ENCODE measurements around the gene PABPN1L. TPM values are rescaled to one million over a fixed set of nuclear protein-coding genes. Genes with fewer than 3 reads are reported as not detected.
"Not testable (repeated sequence)": the region's sequence is repeated elsewhere in the genome, so short reads cannot be mapped to it uniquely, and the experiment has no call there.

PABPN1L gene
- total and polyA plus RNA-seq, 4 experiments from 2014 or later: not detected

DNA sequence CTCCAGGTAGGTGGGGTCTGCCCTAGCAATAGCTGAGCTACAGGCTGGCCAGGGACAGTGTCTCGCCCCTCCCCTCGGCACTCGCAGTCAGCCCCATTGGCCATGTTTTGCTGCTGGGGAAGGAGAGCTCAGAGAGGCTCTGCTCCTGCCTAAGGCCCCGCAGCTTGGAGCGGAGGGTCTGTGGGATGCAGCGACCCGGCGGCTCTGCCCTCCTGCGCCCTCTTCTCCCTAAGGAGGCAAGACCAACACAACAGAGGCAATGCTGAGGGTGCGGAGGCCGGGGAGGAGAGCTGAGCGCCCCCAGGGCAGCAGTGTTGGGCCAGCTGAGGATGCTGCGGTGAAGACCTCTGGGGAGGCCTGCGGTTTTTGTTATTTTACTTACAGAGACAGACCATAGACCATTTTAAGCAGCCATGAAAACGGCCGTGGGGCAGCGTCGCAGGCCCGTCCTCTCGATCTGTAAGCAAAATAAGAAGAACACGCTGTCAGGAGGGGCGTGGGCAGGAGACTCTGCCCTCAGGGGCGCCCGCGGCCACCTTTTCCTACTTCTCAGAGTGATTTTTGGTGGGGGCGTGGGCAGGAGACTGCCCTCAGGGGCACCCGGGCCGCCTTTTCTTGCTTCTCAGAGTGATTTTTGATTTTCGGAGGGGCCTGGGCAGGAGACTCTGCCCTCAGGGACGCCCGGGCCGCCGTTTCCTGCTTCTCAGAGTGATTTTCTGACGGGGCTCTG, 31.4 kb upstream of the PABPN1L start:
- H3K27me3 ChIP-seq (ENCODE audit: insufficient read depth, low read length): no peaks in the 10 kb centered on the region
- H3K4me3 Mint-ChIP-seq: no peak overlapping the region
- H3K4me1 ChIP-seq (ENCODE audit: insufficient read depth, low read length): no peaks in the 10 kb centered on the region
- no peak overlapping the region for H3K4me3 ChIP-seq (ENCODE audit: low read length in 2 of 2)
- H3K27ac ChIP-seq (ENCODE audit: low read depth, low read length): no peak overlapping the region
- no peaks in the 10 kb centered on the region for H3K36me3 Mint-ChIP-seq
- intact Hi-C loops (cut with micrococcal nuclease): no loop called here
- ChIA-PET POLR2A (ENCODE audit: partially characterized antibody) (no interaction called here), CTCF (ENCODE audit: partially characterized antibody) (no interaction called here)
- H3K36me3 ChIP-seq (ENCODE audit: insufficient read depth, low read length): no peaks in the 10 kb centered on the region
- H3K27me3 Mint-ChIP-seq: no peaks in the 10 kb centered on the region
- DNase-seq: no peak
- no peaks in the 10 kb centered on the region for H3K9me3 Mint-ChIP-seq
- H3K9me3 ChIP-seq (ENCODE audit: control insufficient read depth in 1 of 2, low read length in 2 of 2): no peaks in the 10 kb centered on the region
- no peak overlapping the region for H3K27ac Mint-ChIP-seq
- H3K4me1 Mint-ChIP-seq: no peaks in the 10 kb centered on the region

DNA sequence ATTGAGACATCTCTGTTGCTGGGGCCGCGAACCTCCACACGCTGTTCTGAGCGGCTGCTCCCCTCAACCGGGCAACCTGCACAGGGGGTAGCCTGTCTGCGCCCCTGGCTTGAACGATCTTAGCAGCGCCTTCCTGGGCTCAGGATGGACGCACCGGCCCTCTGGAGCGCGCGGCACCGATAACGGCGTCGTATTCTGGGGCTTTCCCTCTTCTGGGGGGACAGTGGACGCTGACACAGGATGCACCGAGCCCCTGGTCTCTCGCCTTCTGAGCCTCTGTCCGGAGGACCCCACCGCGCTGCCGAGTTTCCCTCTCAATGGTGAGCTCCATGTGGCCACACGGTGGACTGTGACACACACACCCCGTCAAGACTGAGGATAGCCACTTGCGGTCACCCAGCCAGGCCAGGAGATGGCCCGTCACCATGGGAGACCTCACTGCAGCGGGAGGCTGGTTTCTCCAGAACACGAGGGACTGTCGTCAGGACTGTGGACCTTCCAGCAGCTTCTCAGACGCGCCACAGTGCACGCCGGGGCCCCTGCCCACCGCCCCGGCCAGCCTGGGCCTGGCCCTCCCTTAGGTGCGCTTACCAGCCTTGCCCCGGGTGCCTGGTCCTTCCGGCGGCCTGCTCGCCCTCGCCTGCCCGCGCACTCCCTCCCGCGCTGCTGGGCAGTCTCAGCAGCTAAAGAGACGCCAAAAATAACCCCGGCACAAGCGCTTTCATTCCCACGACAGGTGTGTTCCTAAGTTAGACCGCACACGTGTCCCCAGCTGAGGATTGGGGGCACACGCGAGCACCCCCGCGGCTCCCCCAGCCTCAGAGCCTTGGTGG, 30.0 kb upstream of the PABPN1L start:
- no peaks in the 10 kb centered on the region for H3K36me3 Mint-ChIP-seq
- no peak overlapping the region for H3K27ac Mint-ChIP-seq
- CTCF ChIA-PET (ENCODE audit: partially characterized antibody): no interaction called here
- POLR2A ChIA-PET (ENCODE audit: partially characterized antibody): no interaction called here
- no peaks in the 10 kb centered on the region for H3K27me3 Mint-ChIP-seq
- H3K4me1 ChIP-seq (ENCODE audit: insufficient read depth, low read length): no peaks in the 10 kb centered on the region
- no peak for DNase-seq
- no peak overlapping the region for H3K27ac ChIP-seq (ENCODE audit: low read depth, low read length)
- H3K36me3 ChIP-seq (ENCODE audit: insufficient read depth, low read length): no peaks in the 10 kb centered on the region
- H3K4me3 ChIP-seq (ENCODE audit: low read length in 2 of 2): no peak overlapping the region
- no peaks in the 10 kb centered on the region for H3K9me3 ChIP-seq (ENCODE audit: control insufficient read depth in 1 of 2, low read length in 2 of 2)
- no peaks in the 10 kb centered on the region for H3K4me1 Mint-ChIP-seq
- H3K9me3 Mint-ChIP-seq: no peaks in the 10 kb centered on the region
- intact Hi-C loops (cut with micrococcal nuclease): no loop called here
- H3K4me3 Mint-ChIP-seq: no peak overlapping the region
- no peaks in the 10 kb centered on the region for H3K27me3 ChIP-seq (ENCODE audit: insufficient read depth, low read length)

DNA sequence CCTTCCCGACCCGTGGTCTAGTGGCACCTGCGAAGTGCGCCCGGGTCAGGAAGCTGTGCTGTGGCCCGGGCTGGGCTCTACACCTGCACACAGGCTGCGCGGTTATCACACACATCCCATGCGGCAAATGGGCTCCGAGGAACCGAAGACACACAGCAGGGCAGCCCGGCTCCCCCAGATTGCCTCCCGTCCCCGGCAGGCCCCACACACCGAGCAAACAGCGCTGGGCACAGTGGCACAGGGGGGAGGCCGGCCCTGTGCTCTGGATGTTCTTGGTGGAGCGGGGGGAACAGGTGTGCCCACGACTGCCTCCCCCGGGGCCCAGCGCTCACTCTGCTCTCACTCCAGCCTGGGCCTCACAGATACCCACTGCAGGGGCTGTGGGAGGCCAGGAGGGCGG, 28.9 kb upstream of the PABPN1L start:
- Mint-ChIP-seq H3K4me1 (no peaks in the 10 kb centered on the region), H3K27ac (no peak overlapping the region), H3K27me3 (no peaks in the 10 kb centered on the region), H3K36me3 (no peaks in the 10 kb centered on the region), H3K9me3 (no peaks in the 10 kb centered on the region), H3K4me3 (no peak overlapping the region)
- no peaks in the 10 kb centered on the region for H3K4me1 ChIP-seq (ENCODE audit: insufficient read depth, low read length)
- no peak overlapping the region for H3K4me3 ChIP-seq (ENCODE audit: low read length in 2 of 2)
- H3K27ac ChIP-seq (ENCODE audit: low read depth, low read length): no peak overlapping the region
- H3K27me3 ChIP-seq (ENCODE audit: insufficient read depth, low read length): no peaks in the 10 kb centered on the region
- ChIA-PET POLR2A (ENCODE audit: partially characterized antibody) (no interaction called here), CTCF (ENCODE audit: partially characterized antibody) (no interaction called here)
- no peak for DNase-seq
- no peaks in the 10 kb centered on the region for H3K36me3 ChIP-seq (ENCODE audit: insufficient read depth, low read length)
- H3K9me3 ChIP-seq (ENCODE audit: control insufficient read depth in 1 of 2, low read length in 2 of 2): no peaks in the 10 kb centered on the region
- intact Hi-C loops (cut with micrococcal nuclease): no loop called here

DNA sequence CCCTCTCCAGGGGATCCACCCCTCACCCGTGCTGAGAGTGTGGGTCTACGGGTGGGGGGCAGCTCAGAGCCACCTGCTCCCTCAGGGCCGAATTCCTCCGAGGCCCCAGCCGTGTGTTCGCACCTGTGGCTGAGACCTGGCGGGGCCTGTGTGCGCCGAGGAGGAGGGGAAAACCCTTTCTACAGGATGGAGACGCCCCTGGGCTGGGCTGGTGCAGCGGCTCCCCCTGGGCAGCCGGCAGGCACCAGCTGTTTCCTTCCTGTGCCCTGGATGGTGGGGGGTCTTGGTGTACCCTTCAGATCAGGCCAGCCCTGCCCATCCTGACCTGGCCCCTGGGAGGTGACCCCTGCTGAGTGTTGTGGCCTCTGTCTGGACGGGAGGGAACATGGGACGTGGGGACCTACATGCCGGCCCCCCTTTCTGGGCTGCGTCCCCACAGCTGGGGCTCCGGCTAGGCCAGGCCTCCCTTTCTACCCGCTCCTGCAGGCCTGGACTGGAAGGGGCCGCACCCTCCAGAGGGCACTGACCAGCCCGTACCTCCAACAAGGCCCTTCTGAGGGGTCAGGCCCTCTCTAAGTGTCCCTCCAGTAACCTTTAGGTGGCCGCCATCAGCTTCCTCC, 28.3 kb upstream of the PABPN1L start:
- intact Hi-C loops (cut with micrococcal nuclease): no loop called here
- H3K36me3 Mint-ChIP-seq: no peaks in the 10 kb centered on the region
- no peak overlapping the region for H3K4me3 ChIP-seq (ENCODE audit: low read length in 2 of 2)
- H3K36me3 ChIP-seq (ENCODE audit: insufficient read depth, low read length): no peaks in the 10 kb centered on the region
- H3K4me1 ChIP-seq (ENCODE audit: insufficient read depth, low read length): no peaks in the 10 kb centered on the region
- CTCF ChIA-PET (ENCODE audit: partially characterized antibody): no interaction called here
- no peaks in the 10 kb centered on the region for H3K4me1 Mint-ChIP-seq
- no peaks in the 10 kb centered on the region for H3K9me3 ChIP-seq (ENCODE audit: control insufficient read depth in 1 of 2, low read length in 2 of 2)
- no peak overlapping the region for H3K27ac ChIP-seq (ENCODE audit: low read depth, low read length)
- H3K27me3 Mint-ChIP-seq: no peaks in the 10 kb centered on the region
- H3K9me3 Mint-ChIP-seq: no peaks in the 10 kb centered on the region
- POLR2A ChIA-PET (ENCODE audit: partially characterized antibody): no interaction called here
- no peak overlapping the region for H3K27ac Mint-ChIP-seq
- no peaks in the 10 kb centered on the region for H3K27me3 ChIP-seq (ENCODE audit: insufficient read depth, low read length)
- no peak overlapping the region for H3K4me3 Mint-ChIP-seq
- no peak for DNase-seq

DNA sequence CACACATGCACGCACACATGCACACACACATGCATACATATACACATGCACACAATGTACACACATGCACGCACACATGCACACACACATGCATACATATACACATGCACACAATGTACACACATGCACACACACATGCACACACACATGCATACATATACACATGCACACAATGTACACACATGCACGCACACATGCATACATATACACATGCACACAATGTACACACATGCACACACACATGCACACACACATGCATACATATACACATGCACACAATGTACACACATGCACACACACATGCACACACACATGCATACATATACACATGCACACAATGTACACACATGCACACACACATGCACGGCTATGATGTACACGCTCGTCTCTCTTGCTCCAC, 27.8 kb upstream of the PABPN1L start:
- H3K9me3 Mint-ChIP-seq; H3K27ac Mint-ChIP-seq; H3K4me1 ChIP-seq (ENCODE audit: insufficient read depth, low read length); H3K36me3 ChIP-seq (ENCODE audit: insufficient read depth, low read length); H3K4me3 ChIP-seq (ENCODE audit: low read length in 2 of 2); DNase-seq; H3K27ac ChIP-seq (ENCODE audit: low read depth, low read length); CTCF ChIA-PET (ENCODE audit: partially characterized antibody); H3K27me3 ChIP-seq (ENCODE audit: insufficient read depth, low read length); H3K4me3 Mint-ChIP-seq; intact Hi-C loops (cut with micrococcal nuclease); POLR2A ChIA-PET (ENCODE audit: partially characterized antibody); H3K27me3 Mint-ChIP-seq; H3K9me3 ChIP-seq (ENCODE audit: control insufficient read depth in 1 of 2, low read length in 2 of 2); H3K4me1 Mint-ChIP-seq; H3K36me3 Mint-ChIP-seq: not testable (repeated sequence)

DNA sequence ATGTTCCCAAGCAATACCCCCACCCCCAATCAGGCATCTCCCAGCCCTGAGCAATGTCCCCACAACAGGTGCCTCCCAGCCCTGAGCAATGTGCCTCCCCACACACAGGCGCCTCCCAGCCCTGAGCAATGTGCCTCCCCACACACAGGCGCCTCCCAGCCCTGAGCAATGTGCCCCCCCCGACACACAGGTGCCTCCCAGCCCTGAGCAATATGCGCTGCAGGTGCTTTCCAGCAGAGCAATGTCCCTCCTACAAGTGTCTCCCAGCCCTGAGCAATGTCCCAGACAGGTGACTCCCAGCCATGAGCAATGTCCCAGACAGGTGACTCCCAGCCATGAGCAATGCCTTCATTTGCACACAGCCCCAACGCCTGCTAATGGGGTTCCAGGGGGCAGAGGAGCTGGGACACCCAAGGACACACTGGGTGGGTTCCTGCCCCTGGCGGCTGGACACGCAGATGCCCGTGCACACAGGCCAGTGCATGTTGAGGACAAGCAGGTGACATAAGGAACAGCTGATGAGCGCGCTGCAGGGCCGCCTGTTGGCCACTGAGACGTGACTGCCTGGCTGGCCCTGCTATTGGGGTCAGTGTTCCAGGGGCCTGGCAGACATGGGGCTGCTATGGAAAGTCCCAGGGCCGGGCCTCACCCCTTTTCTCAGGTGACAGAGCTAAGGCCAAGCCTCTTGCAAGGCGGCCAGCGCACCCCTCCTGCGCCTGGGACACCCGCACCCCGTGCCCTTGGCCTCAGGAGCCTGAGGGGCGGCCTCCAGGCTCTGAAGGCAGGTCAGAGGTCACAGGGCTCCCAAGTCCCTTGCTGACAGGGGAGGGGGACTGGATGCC, 26.9 kb upstream of the PABPN1L start:
- no peaks in the 10 kb centered on the region for H3K4me1 Mint-ChIP-seq
- no peaks in the 10 kb centered on the region for H3K27me3 ChIP-seq (ENCODE audit: insufficient read depth, low read length)
- no peaks in the 10 kb centered on the region for H3K36me3 ChIP-seq (ENCODE audit: insufficient read depth, low read length)
- POLR2A ChIA-PET (ENCODE audit: partially characterized antibody): no interaction called here
- no peaks in the 10 kb centered on the region for H3K27me3 Mint-ChIP-seq
- no peaks in the 10 kb centered on the region for H3K4me1 ChIP-seq (ENCODE audit: insufficient read depth, low read length)
- H3K27ac Mint-ChIP-seq: no peak overlapping the region
- DNase-seq: no peak
- H3K27ac ChIP-seq (ENCODE audit: low read depth, low read length): no peak overlapping the region
- no peaks in the 10 kb centered on the region for H3K9me3 Mint-ChIP-seq
- CTCF ChIA-PET (ENCODE audit: partially characterized antibody): no interaction called here
- H3K36me3 Mint-ChIP-seq: no peaks in the 10 kb centered on the region
- intact Hi-C loops (cut with micrococcal nuclease): no loop called here
- H3K4me3 Mint-ChIP-seq: no peak overlapping the region
- no peaks in the 10 kb centered on the region for H3K9me3 ChIP-seq (ENCODE audit: control insufficient read depth in 1 of 2, low read length in 2 of 2)
- H3K4me3 ChIP-seq (ENCODE audit: low read length in 2 of 2): no peak overlapping the region

DNA sequence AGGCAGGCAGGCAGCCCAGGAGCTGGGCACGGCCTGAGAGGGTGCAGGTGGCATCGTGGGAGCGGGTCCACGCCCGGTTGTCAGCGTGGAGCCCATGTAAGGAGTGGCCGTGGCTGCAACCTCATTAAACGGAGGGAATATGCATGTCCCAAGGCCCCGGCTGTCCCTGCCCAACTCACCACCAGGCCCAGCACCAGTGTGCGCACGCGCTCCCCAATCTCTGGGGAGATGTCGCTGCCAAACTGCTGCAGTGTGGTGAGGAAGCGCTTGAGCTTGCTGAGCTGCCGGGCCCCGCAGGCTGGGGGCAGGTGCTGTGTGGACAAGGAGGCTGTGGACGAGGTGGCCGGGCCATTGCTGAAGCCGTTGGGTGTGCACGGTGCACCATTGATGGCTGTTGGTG, 25.6 kb upstream of the PABPN1L start:
- Mint-ChIP-seq H3K4me3 (no peak overlapping the region), H3K4me1 (no peaks in the 10 kb centered on the region), H3K36me3 (no peaks in the 10 kb centered on the region), H3K27me3 (no peaks in the 10 kb centered on the region), H3K9me3 (no peaks in the 10 kb centered on the region), H3K27ac (peak overlapping the region in 2 of 7 donors; percentile 62 to 85)
- H3K27ac ChIP-seq (ENCODE audit: low read depth, low read length): no peak overlapping the region
- intact Hi-C loops (cut with micrococcal nuclease): no loop called here
- H3K4me1 ChIP-seq (ENCODE audit: insufficient read depth, low read length): no peaks in the 10 kb centered on the region
- H3K27me3 ChIP-seq (ENCODE audit: insufficient read depth, low read length): no peaks in the 10 kb centered on the region
- no peak overlapping the region for H3K4me3 ChIP-seq (ENCODE audit: low read length in 2 of 2)
- POLR2A ChIA-PET (ENCODE audit: partially characterized antibody): no interaction called here
- H3K36me3 ChIP-seq (ENCODE audit: insufficient read depth, low read length): no peaks in the 10 kb centered on the region
- no peaks in the 10 kb centered on the region for H3K9me3 ChIP-seq (ENCODE audit: control insufficient read depth in 1 of 2, low read length in 2 of 2)
- DNase-seq: no peak
- CTCF ChIA-PET (ENCODE audit: partially characterized antibody): no interaction called here

Data from CD4-positive, alpha-beta memory T cell (primary cell).